ENCODE data around the gene PPARG.

DNA sequence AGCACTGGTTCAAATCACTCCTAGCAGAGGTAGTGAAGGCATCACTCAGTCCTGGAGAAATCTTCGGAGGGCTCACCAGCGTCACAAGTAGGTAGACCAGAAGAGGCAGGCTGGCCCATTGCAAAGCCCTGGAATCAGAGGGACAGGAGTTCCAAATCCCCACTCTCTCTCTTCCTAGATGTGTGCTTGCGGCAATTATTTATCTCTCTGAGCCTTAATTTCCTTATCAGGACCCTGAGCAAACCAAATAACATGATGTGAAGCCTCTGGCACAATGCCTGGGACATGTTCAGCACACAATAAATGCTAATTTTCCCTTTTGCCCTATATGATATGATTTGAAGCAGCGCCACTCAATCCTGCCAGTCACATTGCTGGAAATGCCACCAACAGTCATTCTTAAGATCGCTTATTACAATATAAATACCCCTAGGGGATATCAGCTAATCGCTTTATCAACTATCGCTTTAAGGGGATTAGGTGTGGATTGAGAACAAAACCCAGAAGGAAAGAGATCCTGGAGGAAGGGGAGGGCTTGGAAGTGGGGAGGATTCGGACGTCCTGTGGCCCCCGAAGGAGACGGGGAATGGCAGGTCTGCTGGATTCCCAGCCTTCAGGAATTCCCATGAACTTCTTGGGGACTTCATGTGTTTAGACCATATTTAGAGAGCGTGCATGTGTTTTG, 135.9 kb downstream of the PPARG start:
- TF ChIP-seq, protein P1, sequence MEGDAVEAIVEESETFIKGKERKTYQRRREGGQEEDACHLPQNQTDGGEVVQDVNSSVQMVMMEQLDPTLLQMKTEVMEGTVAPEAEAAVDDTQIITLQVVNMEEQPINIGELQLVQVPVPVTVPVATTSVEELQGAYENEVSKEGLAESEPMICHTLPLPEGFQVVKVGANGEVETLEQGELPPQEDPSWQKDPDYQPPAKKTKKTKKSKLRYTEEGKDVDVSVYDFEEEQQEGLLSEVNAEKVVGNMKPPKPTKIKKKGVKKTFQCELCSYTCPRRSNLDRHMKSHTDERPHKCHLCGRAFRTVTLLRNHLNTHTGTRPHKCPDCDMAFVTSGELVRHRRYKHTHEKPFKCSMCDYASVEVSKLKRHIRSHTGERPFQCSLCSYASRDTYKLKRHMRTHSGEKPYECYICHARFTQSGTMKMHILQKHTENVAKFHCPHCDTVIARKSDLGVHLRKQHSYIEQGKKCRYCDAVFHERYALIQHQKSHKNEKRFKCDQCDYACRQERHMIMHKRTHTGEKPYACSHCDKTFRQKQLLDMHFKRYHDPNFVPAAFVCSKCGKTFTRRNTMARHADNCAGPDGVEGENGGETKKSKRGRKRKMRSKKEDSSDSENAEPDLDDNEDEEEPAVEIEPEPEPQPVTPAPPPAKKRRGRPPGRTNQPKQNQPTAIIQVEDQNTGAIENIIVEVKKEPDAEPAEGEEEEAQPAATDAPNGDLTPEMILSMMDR (optimal IDR thresholded peaks at IDR 0.05 in 1 of 3, IDR thresholded peaks at IDR 0.05 in 1 of 3, conservative IDR thresholded peaks at IDR 0.05 in 1 of 3; ENCODE audit: extremely low read depth in 1 of 3, insufficient read depth in 2 of 3, low read length in 3 of 3), result no peak
- TF ChIP-seq EZH2 (IDR thresholded peaks at IDR 0.05; ENCODE audit: low read length), result no peak
